ENCODE results near the gene GASK1A. TPM values are rescaled to one million over a fixed set of nuclear protein-coding genes. Genes with fewer than 3 reads are reported as not detected.

Gene GASK1A
- total RNA-seq, 2 experiments from 2014 or later = not detected

- TF ChIP-seq EZH2phosphoT487 (IDR thresholded peaks at IDR 0.05; ENCODE audit: borderline replicate concordance, low read depth, low read length) (no peak), CTCF (conservative IDR thresholded peaks at IDR 0.05; ENCODE audit: low read length) (no peak)
- no peaks in the 10 kb centered on the region for H3K79me2 ChIP-seq (ENCODE audit: insufficient read depth, low read depth, low read length)
- DNase-seq (ENCODE audit: low spot score) = no peak
- intact Hi-C loops (cut with micrococcal nuclease; ENCODE audit: unreplicated experiment) = no loop called here
- no peaks in the 10 kb centered on the region for H4K20me1 ChIP-seq (ENCODE audit: insufficient read depth, low read length)
- no peaks in the 10 kb centered on the region for H3K9me3 ChIP-seq (ENCODE audit: low read length)
- POLR2A ChIA-PET = no interaction called here
- H3K36me3 ChIP-seq (ENCODE audit: insufficient read depth, low read length) = no peaks in the 10 kb centered on the region
- H3K4me3 ChIP-seq (ENCODE audit: low read depth, low read length, poor library complexity, severe bottlenecking) = no peak overlapping the region
- CTCF ChIA-PET (ENCODE audit: unreplicated experiment) = no interaction called here
- no peaks in the 10 kb centered on the region for H3K9me2 ChIP-seq (ENCODE audit: insufficient read depth, low read length)
- no peak overlapping the region for H3K4me2 ChIP-seq (ENCODE audit: low read length)
- no TSS peak for BruUV-seq (replicated peaks)
- no peak overlapping the region for H3K27ac ChIP-seq (ENCODE audit: low read depth, low read length, poor library complexity, severe bottlenecking)
- H3K4me1 ChIP-seq (ENCODE audit: insufficient read depth, low read length, poor library complexity, severe bottlenecking) = no peaks in the 10 kb centered on the region
- H2AFZ ChIP-seq (ENCODE audit: low read length) = no peak overlapping the region
Observed at GRCh38 chr3:43077707-43078106, 98.6 kb downstream of the GASK1A start.

- DNase-seq (ENCODE audit: low spot score) = no peak
- intact Hi-C loops (cut with micrococcal nuclease; ENCODE audit: unreplicated experiment) = no loop called here
- no peak overlapping the region for H3K27ac ChIP-seq (ENCODE audit: low read depth, low read length, poor library complexity, severe bottlenecking)
- CTCF ChIA-PET (ENCODE audit: unreplicated experiment) = no interaction called here
- no peak overlapping the region for H2AFZ ChIP-seq (ENCODE audit: low read length)
- no peaks in the 10 kb centered on the region for H3K4me1 ChIP-seq (ENCODE audit: insufficient read depth, low read length, poor library complexity, severe bottlenecking)
- POLR2A ChIA-PET = interaction anchor here (1.5 kb wide), 1 partner anchor 8 kb away, joined by 4 read pairs; no protein-coding TSS in a partner anchor
- no peaks in the 10 kb centered on the region for H3K9me2 ChIP-seq (ENCODE audit: insufficient read depth, low read length)
- no peak for TF ChIP-seq EZH2phosphoT487 (IDR thresholded peaks at IDR 0.05; ENCODE audit: borderline replicate concordance, low read depth, low read length)
- no peak for TF ChIP-seq CTCF (conservative IDR thresholded peaks at IDR 0.05; ENCODE audit: low read length)
- no peaks in the 10 kb centered on the region for H4K20me1 ChIP-seq (ENCODE audit: insufficient read depth, low read length)
- H3K4me2 ChIP-seq (ENCODE audit: low read length) = no peak overlapping the region
- no peaks in the 10 kb centered on the region for H3K79me2 ChIP-seq (ENCODE audit: insufficient read depth, low read depth, low read length)
- BruUV-seq (replicated peaks) = no TSS peak
- no peaks in the 10 kb centered on the region for H3K9me3 ChIP-seq (ENCODE audit: low read length)
- no peaks in the 10 kb centered on the region for H3K36me3 ChIP-seq (ENCODE audit: insufficient read depth, low read length)
- H3K4me3 ChIP-seq (ENCODE audit: low read depth, low read length, poor library complexity, severe bottlenecking) = no peak overlapping the region
Observed at GRCh38 chr3:43079536-43080332, 100.6 kb downstream of the GASK1A start.

Data from OCI-LY7 (cell line).